NCI-H2171 (cell line): ENCODE results near the gene SPRED2.

Experiments
- DNase-seq: peaks from one replicate; lab custom pipeline; 2025; lab: John Stamatoyannopoulos, UW

The SPRED2 gene

GRCh38 chr2:65415091-65415490 lies 17.3 kb downstream of the SPRED2 start:
- DNase-seq, result no peak

GRCh38 chr2:65413610-65414009 lies 18.8 kb downstream of the SPRED2 start:
- no peak for DNase-seq

GRCh38 chr2:65413106-65413505 lies 19.3 kb downstream of the SPRED2 start:
- no peak for DNase-seq

GRCh38 chr2:65411056-65411795 lies 21.2 kb downstream of the SPRED2 start:
- DNase-seq, result no peak

GRCh38 chr2:65409045-65409444 lies 23.4 kb downstream of the SPRED2 start:
- no peak for DNase-seq

GRCh38 chr2:65407240-65407639 lies 25.2 kb downstream of the SPRED2 start:
- no peak for DNase-seq

- DNase-seq, result no peak
These were observed 27.3 kb downstream of the SPRED2 start for GRCh38 chr2:65404988-65405697.

DNA sequence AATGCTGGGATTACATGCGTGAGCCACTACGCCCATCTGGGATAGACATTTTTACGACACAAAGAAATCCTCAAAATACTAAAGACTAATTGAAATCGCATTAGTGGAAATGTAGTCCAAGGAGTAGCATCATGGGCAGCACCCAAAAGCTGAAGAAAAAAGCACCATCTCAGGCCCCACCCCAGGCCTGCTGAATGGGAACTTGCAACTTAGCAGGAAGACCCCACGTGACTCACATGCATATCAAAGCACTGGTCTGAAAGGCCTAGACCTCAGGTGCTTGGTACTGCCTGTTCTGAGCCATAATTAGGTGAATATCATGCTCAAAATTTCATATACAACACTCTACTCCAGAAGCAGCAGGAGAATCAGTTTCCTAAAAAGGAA lies 28.9 kb downstream of the SPRED2 start:
- no peak for DNase-seq

- DNase-seq, result no peak
These were observed 29.4 kb downstream of the SPRED2 start for GRCh38 chr2:65402780-65403528.

GRCh38 chr2:65402323-65402722 lies 30.1 kb downstream of the SPRED2 start:
- no peak for DNase-seq

GRCh38 chr2:65397122-65397521 lies 35.3 kb downstream of the SPRED2 start:
- DNase-seq, result no peak

- DNase-seq, result no peak
These were observed 35.9 kb downstream of the SPRED2 start for GRCh38 chr2:65396348-65397026.

DNA sequence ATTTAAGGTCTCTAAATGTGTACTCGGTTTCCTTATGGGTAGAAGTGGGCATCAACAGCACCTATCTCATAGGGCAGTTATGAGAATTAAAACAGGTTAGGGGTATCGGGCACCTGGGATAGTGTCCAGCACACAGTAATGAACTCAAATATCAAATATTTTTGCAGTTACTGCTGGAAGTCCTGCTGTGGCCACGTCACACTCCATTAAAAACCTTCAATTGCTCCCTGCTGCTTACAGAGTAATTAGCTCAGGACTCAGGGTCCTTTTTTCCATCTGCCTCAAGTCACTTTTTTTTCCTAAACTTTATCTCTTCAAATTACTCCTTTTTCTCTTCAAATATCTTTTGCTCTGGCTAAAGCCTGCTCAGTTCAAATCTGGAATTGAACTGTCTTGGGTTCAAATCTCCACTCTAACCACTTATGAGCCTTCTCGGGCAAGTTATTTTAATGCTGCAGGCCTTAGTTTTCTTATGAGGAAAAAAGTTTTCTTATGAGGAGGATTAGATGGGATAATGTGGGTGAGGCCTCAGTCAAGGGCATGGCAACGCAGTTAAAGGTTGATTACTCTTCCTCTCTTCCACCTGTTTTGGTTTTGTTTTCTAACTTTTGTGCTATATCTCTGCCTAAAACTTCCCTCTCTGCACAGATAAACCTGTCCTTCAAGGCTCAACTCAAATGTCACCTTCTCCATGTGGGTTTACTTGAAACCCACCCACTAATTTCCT lies 36.6 kb downstream of the SPRED2 start:
- DNase-seq, result no peak

DNA sequence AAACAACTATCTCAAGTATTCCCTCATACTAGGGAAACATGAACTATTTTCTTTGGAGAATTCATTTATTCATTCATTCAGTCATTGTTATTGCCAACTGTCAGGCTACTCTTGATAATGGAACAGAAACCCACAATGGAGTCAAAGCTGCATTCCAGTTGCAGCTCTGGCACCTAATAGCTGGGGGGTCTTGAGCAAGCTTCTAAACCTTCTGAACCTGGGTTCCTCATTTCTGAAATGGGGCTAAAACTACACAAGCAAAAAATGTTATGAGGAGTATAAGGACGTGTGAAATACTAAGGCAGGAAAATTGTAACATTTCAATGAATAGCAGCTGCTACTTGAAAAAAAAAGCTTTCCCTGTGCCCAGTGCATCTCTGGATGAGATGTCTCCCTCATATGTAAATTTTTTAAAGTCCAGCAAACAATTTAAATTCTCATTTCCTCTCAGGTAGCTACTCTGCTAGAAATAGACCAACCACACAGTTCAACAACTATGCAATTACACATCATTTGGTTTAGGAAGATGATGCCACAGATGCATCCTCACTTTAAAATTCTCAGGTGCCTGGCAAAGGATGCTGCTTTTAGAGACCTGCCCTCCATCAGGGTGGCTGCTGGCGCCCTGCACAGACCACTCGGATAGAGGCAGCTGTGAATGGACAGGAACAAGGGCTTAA lies 38.5 kb downstream of the SPRED2 start:
- no peak for DNase-seq

DNA sequence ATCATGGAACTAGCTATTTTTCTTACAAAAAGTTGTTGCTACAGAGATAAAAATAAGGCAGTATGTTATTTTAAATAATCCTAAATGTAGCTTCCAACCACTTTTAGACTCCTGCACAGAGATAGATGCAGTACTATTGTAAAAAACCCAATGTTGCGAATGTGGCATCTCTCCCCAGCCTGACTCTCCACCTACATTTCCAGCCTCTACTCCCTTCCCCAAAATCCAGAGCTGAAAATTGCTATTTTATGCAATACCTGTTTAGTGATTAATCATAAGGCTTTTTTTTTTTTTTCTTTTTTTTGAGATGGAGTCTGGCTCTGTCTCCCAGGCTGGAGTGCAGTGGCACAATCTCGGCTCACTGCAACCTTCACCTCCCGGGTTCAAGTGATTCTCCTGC lies 39.4 kb downstream of the SPRED2 start:
- DNase-seq, result no peak

- no peak for DNase-seq
These were observed 39.8 kb downstream of the SPRED2 start for GRCh38 chr2:65392609-65393008.

- no peak for DNase-seq
These were observed 42.3 kb downstream of the SPRED2 start for GRCh38 chr2:65390134-65390533.

DNA sequence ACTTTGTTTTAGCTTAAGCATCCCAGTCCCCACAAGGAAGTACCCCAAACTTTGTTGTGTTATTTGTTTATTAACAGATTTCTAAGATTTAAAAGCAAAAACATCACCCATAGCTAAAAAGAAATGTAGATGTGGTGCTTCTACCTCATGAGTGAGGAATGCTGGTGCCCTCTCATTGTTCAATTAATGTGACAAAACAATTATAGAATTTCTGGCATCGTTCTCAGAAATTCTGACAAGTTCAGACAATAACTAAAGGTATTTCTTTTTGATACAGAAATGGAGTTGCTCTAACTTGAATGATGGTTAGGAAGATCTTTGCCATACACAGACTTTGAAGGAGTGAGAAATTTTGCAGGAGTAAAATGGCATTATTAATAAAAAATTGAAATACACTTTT lies 42.9 kb downstream of the SPRED2 start:
- DNase-seq, result no peak

DNA sequence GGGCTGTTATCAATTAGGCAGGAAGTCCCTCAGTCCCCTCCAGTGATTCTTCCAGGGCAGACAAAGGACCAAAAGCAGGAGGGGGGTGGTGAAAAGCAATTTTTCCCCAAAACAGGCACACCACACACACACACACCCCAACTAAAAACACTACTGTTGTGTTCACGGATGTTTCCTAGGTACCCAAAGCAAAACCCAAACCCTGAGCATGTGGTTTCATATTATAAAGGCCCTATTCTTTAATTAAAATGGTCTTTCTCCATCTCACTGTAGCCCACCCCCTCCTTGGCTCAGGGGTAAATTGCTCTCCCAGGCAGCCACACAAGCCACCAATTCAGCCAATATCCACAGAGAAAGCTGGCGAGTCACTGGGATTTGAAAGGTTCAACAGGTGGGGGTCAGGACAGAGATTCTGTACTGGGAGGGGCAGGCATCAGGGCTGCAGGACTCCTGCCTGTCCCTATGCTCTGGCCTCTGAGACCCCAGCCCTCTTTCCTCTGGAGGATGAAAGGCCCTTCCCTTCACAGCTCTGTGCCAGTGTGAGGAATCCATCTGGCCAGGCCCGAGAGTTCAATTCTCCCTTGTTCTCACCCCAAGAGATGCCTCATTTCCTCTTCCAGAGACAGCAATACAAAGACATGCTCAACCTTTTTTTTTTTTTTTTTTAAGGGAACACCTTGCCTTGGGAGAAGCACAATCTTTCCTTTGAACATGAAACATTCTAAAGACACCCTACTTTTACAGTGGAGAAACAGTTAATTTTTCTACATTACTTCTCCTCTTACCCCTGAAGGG lies 43.6 kb downstream of the SPRED2 start:
- DNase-seq, result no peak

DNA sequence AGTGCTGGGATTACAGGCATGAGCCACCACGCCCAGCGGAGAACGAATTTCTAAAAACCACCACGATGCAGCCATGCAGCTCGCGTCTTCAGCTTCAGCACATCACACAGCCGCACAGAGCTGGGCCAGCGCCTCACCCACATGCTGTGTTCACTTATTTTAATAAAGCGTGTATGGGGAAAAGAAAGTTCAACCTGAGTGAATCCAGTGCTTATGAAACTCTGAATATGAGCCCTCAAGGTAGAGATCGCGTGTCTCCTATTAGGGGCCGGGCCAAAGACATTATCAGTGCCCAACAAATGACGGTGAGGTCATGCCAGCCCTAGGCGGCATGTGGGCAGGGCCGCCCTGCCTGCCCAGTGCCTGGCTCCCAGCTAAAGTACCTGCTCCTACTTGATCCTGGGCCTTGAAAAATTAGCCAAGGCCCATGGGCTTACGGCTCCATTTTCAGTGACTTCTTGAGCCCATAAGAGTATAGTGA lies 44.3 kb downstream of the SPRED2 start:
- no peak for DNase-seq
